A549 (cell line): ENCODE results near the gene FMC1. TPM values are rescaled to one million over a fixed set of nuclear protein-coding genes. Genes with fewer than 3 reads are reported as not detected.

ENCODE experiments used
- ATAC-seq, 2 experiments: fragments of 200-7000 bp in 1 of 2; fragments of >200 bp in 1 of 2; cut with Nextera tagmentation in 1 of 2; cut with Tn5 transposase in 1 of 2; 3 replicates each; pipeline versions ENCODE4 v1.8.0 to v1.9.1; 2018 to 2020; ENCODE audit warnings: mild to moderate bottlenecking in 1 of 2, moderate library complexity in 1 of 2
- CTCF ChIA-PET: fragments of 300-600 bp; sonication (Branson Sonifier 250); formaldehyde crosslinking; extraction: SDS; loops from one replicate; lab custom pipeline; 2021; ENCODE audit warnings: antibody characterized with exemption, inconsistent platforms; lab: Yijun Ruan, JAX
- POLR2A ChIA-PET: fragments of 350-600 bp; formaldehyde crosslinking; extraction: SDS; loops from one replicate; lab custom pipeline; 2021; ENCODE audit warnings: antibody characterized with exemption, inconsistent platforms; lab: Yijun Ruan, JAX
- DNase-seq, 2 experiments: peaks; one replicate each; pipeline versions ENCODE4 v3.0.0 to v3.0.0-alpha.2; 2011 to 2016; ENCODE audit warnings: low read depth in 1 of 2, low spot score in 1 of 2
- FAIRE-seq: peaks from 2 replicates; lab custom pipeline; 2011; peaks lifted over from hg19 to GRCh38; lab: Jason Lieb, UNC
- H3K27ac ChIP-seq, 2 experiments: fragments of >200 bp; sonication (Bioruptor Twin); formaldehyde crosslinking; 3 replicates each; pipeline ENCODE4 v1.5.1; 2016 to 2017
- H3K4me1 ChIP-seq: fragments of >200 bp; sonication (Bioruptor Twin); formaldehyde crosslinking; 3 replicates; pipeline ENCODE4 v1.6.1; 2016
- H3K4me2 ChIP-seq: fragments of >200 bp; sonication (Bioruptor Twin); formaldehyde crosslinking; 3 replicates; pipeline ENCODE4 v1.6.1; 2016
- H3K4me3 ChIP-seq: fragments of >200 bp; sonication (Bioruptor Twin); formaldehyde crosslinking; 3 replicates; pipeline ENCODE4 v1.5.1; 2016
- H3K9me3 ChIP-seq: fragments of >200 bp; sonication (Bioruptor Twin); formaldehyde crosslinking; 3 replicates; pipeline ENCODE4 v1.6.1; 2016
- CBX2 ChIP-seq: fragments of 200-600 bp; sonication (generic); IDR thresholded peaks from 2 replicates; pipeline ENCODE4 v1.6.1; 2016; ENCODE audit warnings: low read depth, mild to moderate bottlenecking, borderline replicate concordance
- CHD2 ChIP-seq: fragments of 150-350 bp; IDR thresholded peaks from 2 replicates; pipeline ENCODE4 v1.6.1; 2014; ENCODE audit warnings: low read length; ENCODE audit not compliant: partially characterized antibody
- EHF ChIP-seq: fragments of 250-450 bp; sonication (Bioruptor Pico); IDR thresholded peaks from 2 replicates; pipeline ENCODE4 v1.5.0; 2020; ENCODE audit warnings: mild to moderate bottlenecking
- EHMT2 ChIP-seq: fragments of 200-600 bp; sonication (generic); IDR thresholded peaks from 2 replicates; pipeline ENCODE4 v1.6.1; 2016; ENCODE audit warnings: antibody characterized with exemption, low read depth, mild to moderate bottlenecking, moderate library complexity
- EP300 ChIP-seq, 2 experiments: fragments of >200 bp; sonication (Bioruptor Twin); formaldehyde crosslinking; IDR thresholded peaks; 2 replicates in 1 of 2; 3 replicates in 1 of 2; pipeline ENCODE4 v1.6.1; 2016 to 2017
- ESRRA ChIP-seq: fragments of 150-350 bp; IDR thresholded peaks from 2 replicates; pipeline ENCODE4 v1.6.1; 2014; ENCODE audit warnings: mild to moderate bottlenecking, low read length, borderline replicate concordance
- FOSB ChIP-seq: fragments of 250-450 bp; sonication (Bioruptor Pico); IDR thresholded peaks from 2 replicates; pipeline ENCODE4 v1.5.0; 2020; ENCODE audit warnings: mild to moderate bottlenecking, moderate library complexity
- FOSL2 ChIP-seq, 2 experiments: fragments of 450-650 bp in 1 of 2; fragments of >200 bp in 1 of 2; sonication (Bioruptor Twin) in 1 of 2; formaldehyde crosslinking; IDR thresholded peaks; 2 replicates each; pipeline versions ENCODE4 v1.5.0 to v1.6.1; 2016 to 2020; ENCODE audit warnings: mild to moderate bottlenecking in 1 of 2, moderate library complexity in 1 of 2
- HOXB13 ChIP-seq: fragments of 250-450 bp; sonication (Bioruptor Pico); IDR thresholded peaks from 2 replicates; pipeline ENCODE4 v1.5.0; 2020; ENCODE audit warnings: low read depth, mild to moderate bottlenecking, moderate library complexity
- JUNB ChIP-seq: fragments of >200 bp; sonication (Bioruptor Twin); formaldehyde crosslinking; IDR thresholded peaks from 2 replicates; pipeline ENCODE4 v1.6.1; 2016
- KDM5A ChIP-seq: fragments of 200-600 bp; sonication (generic); IDR thresholded peaks from 2 replicates; pipeline ENCODE4 v1.6.1; 2016; ENCODE audit warnings: antibody characterized with exemption, mild to moderate bottlenecking
- MAFK ChIP-seq: fragments of 450-650 bp; IDR thresholded peaks from 2 replicates; pipeline ENCODE4 v1.6.1; 2014; ENCODE audit not compliant: partially characterized antibody
- MYC ChIP-seq: IDR thresholded peaks from 2 replicates; pipeline ENCODE4 v1.6.1; 2012; ENCODE audit warnings: mild to moderate bottlenecking, inconsistent platforms, low read length, improper control_type of control experiment, borderline replicate concordance
- NPAS2 ChIP-seq: fragments of 250-450 bp; sonication (Bioruptor Pico); IDR thresholded peaks from 2 replicates; pipeline ENCODE4 v1.8.0; 2022; ENCODE audit warnings: mild to moderate bottlenecking, moderate library complexity, borderline replicate concordance
- POLR2AphosphoS2 ChIP-seq: conservative IDR thresholded peaks from 2 replicates; pipeline ENCODE4 v1.6.1; 2012; ENCODE audit warnings: low read length, improper control_type of control experiment, inconsistent platforms
- RARB ChIP-seq: fragments of 250-450 bp; sonication (Bioruptor Pico); IDR thresholded peaks from 2 replicates; pipeline ENCODE4 v1.8.0; 2021; ENCODE audit warnings: mild to moderate bottlenecking, moderate library complexity
- SMC3 ChIP-seq: fragments of >200 bp; sonication (Bioruptor Twin); formaldehyde crosslinking; IDR thresholded peaks from 3 replicates; pipeline ENCODE4 v1.6.1; 2018; ENCODE audit warnings: inconsistent platforms
- TFCP2L1 ChIP-seq: fragments of 250-450 bp; sonication (Bioruptor Pico); IDR thresholded peaks from 2 replicates; pipeline ENCODE4 v1.5.0; 2021; ENCODE audit warnings: mild to moderate bottlenecking
- ZC3H11A ChIP-seq: fragments of 450-650 bp; IDR thresholded peaks from 2 replicates; pipeline ENCODE4 v1.6.1; 2014; ENCODE audit warnings: antibody characterized with exemption, mild to moderate bottlenecking
- ZFP36 ChIP-seq: fragments of 450-650 bp; IDR thresholded peaks from 2 replicates; pipeline ENCODE4 v1.6.1; 2014; ENCODE audit warnings: borderline replicate concordance; ENCODE audit not compliant: partially characterized antibody
- ZSCAN20 ChIP-seq: fragments of 250-450 bp; sonication (Bioruptor Pico); IDR thresholded peaks from 2 replicates; pipeline ENCODE4 v1.8.0; 2022; ENCODE audit warnings: mild to moderate bottlenecking, moderate library complexity
- WGBS: methylation state at CpG from one replicate; pipeline ENCODE4 v1.1.6; 2017; ENCODE audit errors: missing lambda C conversion rate; 5-methylcytosine and 5-hydroxymethylcytosine counted together
- polyA plus RNA-seq, 4 experiments: library from polyadenylated mRNA; depleted of rRNA in 3 of 4; stranded (reverse); fragments of >200 nt; fragmentation: RNase III in 1 of 4; extraction: RNeasy Plus Mini Kit Qiagen cat#74134 plus additional on column Dnase treatment in 1 of 4; gene quantifications; 2 replicates in 3 of 4; 3 replicates in 1 of 4; pipeline ENCODE4 v1.2.3, GENCODE V29; 2011 to 2017
- TF ChIP-seq, protein P1 (sequence below): fragments of >200 bp; sonication (Bioruptor Twin); formaldehyde crosslinking; IDR thresholded peaks from 3 replicates; pipeline ENCODE4 v1.6.1; 2016
- TF ChIP-seq, protein P2 (sequence below): fragments of >200 bp; sonication (Bioruptor Twin); formaldehyde crosslinking; IDR thresholded peaks from 3 replicates; pipeline ENCODE4 v1.5.1; 2016
- TF ChIP-seq, protein P3 (sequence below): fragments of 250-450 bp; sonication (Bioruptor Pico); IDR thresholded peaks from 2 replicates; pipeline ENCODE4 v1.5.0; 2021; ENCODE audit warnings: mild to moderate bottlenecking, moderate library complexity, borderline replicate concordance
- TF ChIP-seq, protein P4 (sequence below): fragments of 150-350 bp; IDR thresholded peaks from 2 replicates; pipeline ENCODE4 v1.6.1; 2014; ENCODE audit warnings: low read depth, mild to moderate bottlenecking, low read length

FMC1 gene
- polyA plus RNA-seq, 2 of the 4 experiments (the other 2 are of a cell fraction) = 20.5 to 21.1 TPM

GRCh38 chr7:139328375-139328774 lies 12.8 kb upstream of the FMC1 start (continued):
- no peak for TF ChIP-seq NPAS2
- TF ChIP-seq, protein P1, sequence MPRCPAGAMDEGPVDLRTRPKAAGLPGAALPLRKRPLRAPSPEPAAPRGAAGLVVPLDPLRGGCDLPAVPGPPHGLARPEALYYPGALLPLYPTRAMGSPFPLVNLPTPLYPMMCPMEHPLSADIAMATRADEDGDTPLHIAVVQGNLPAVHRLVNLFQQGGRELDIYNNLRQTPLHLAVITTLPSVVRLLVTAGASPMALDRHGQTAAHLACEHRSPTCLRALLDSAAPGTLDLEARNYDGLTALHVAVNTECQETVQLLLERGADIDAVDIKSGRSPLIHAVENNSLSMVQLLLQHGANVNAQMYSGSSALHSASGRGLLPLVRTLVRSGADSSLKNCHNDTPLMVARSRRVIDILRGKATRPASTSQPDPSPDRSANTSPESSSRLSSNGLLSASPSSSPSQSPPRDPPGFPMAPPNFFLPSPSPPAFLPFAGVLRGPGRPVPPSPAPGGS = no peak
- TF ChIP-seq ZSCAN20 (CRISPR knock-in tag) = no peak
- no peak for TF ChIP-seq ZC3H11A
- TF ChIP-seq EHF (CRISPR knock-in tag) = no peak
- no peak for TF ChIP-seq CHD2

DNA sequence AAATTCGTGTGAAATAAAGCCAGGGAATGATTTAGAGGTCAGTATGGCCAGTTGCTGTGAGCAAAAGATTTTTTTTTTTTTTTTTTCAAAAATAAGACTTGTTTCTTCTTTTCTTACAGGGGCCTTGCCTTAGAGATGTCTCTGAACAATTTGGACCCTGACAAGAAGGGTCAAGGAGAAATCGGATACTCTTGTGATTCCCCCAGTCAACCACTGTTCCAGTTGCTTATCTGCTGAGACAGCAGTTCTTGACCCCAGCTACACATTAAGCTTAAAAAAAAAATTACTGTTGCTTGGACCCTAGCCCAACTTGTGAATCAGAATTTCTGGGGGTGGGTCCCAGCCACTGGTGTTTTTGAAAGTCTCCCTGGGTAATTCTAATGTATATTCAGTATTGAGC lies 12.0 kb upstream of the FMC1 start:
- H3K4me3 ChIP-seq = no peak overlapping the region
- no peak for DNase-seq
- no peak for ATAC-seq
- CTCF ChIA-PET = interaction anchor here (4.1 kb wide), 1 partner anchor 10 kb away, joined by 24 read pairs; no protein-coding TSS in a partner anchor
- H3K9me3 ChIP-seq = no peaks in the 10 kb centered on the region
- TF ChIP-seq KDM5A = no peak
- TF ChIP-seq MAFK = peak; percentile 92
- WGBS = 47% methylated on average over 2 of the region's 2 CpGs
- POLR2A ChIA-PET = interaction anchor here (1.7 kb wide), 1 partner anchor 11 kb away, joined by 4 read pairs; no protein-coding TSS in a partner anchor
- FAIRE-seq = no peak
- peaks cover 7% of the 10 kb centered on the region; the same call in 1 of the 3 replicates for H3K4me1 ChIP-seq
- no peak overlapping the region for H3K4me2 ChIP-seq
- H3K27ac ChIP-seq = no peak overlapping the region; a peak in 1 of 6 replicates

DNA sequence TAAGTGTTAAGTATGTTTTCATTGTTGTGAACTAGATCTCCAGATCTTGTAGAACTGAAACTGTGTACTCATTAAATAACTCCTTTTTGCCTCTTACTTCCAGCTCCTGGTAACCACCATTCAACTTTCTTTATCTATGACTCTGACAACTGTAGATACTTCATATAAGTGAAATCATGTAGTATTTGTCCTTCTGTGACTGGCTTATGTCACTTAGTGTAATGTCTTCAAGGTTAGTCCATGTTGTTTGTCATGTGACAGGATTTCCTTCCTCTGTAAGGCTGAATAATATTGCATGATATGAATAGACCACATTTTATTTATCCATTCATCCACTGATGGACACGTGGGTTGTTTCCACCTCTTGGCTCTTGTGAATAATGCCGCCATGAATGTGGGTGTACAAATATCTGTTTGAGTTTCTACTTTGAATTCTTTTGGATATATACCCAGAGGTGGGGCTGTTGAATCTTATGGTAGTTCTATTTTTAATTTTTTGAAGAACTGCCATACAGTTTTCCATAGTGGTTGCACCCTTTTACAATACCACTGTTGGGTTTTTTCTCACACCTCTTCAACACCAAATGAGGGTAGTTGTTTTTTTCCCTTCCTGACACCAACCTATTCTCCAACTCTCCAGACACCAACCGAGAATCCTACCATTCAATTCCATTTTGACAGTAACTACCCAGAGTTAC lies 10.7 kb upstream of the FMC1 start:
- ChIA-PET POLR2A (interaction anchor here (1.7 kb wide), 1 partner anchor 10 kb away, joined by 4 read pairs; no protein-coding TSS in a partner anchor), CTCF (interaction anchor here (0.9 to 4.1 kb wide), 2 partner anchors 8 to 671 kb away, joined by 3 to 24 read pairs; no protein-coding TSS in a partner anchor)
- no peaks in the 10 kb centered on the region for H3K9me3 ChIP-seq
- no peak overlapping the region for H3K4me3 ChIP-seq
- no peak for FAIRE-seq
- no peak overlapping the region for H3K4me2 ChIP-seq
- H3K27ac ChIP-seq = no peak overlapping the region
- DNase-seq = no peak
- ATAC-seq = no peak
- WGBS = 55% methylated on average over 3 of the region's 3 CpGs
- TF ChIP-seq JUNB (no peak), RARB (CRISPR knock-in tag) (no peak), KDM5A (no peak), POLR2AphosphoS2 (no peak), EP300 (IDR thresholded peaks at IDR 0.05) (no peak), CBX2 (no peak), FOSL2 (IDR thresholded peaks at IDR 0.05) (no peak), FOSL2 (CRISPR knock-in tag; IDR thresholded peaks at IDR 0.05) (no peak), ZC3H11A (no peak), MYC (no peak), TFCP2L1 (CRISPR knock-in tag) (no peak), ZFP36 (no peak), FOSB (no peak), HOXB13 (no peak), EHMT2 (no peak), EHF (CRISPR knock-in tag) (no peak), SMC3 (no peak), ESRRA (no peak)
- TF ChIP-seq, protein P2, sequence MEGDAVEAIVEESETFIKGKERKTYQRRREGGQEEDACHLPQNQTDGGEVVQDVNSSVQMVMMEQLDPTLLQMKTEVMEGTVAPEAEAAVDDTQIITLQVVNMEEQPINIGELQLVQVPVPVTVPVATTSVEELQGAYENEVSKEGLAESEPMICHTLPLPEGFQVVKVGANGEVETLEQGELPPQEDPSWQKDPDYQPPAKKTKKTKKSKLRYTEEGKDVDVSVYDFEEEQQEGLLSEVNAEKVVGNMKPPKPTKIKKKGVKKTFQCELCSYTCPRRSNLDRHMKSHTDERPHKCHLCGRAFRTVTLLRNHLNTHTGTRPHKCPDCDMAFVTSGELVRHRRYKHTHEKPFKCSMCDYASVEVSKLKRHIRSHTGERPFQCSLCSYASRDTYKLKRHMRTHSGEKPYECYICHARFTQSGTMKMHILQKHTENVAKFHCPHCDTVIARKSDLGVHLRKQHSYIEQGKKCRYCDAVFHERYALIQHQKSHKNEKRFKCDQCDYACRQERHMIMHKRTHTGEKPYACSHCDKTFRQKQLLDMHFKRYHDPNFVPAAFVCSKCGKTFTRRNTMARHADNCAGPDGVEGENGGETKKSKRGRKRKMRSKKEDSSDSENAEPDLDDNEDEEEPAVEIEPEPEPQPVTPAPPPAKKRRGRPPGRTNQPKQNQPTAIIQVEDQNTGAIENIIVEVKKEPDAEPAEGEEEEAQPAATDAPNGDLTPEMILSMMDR = no peak
- TF ChIP-seq, protein P3, sequence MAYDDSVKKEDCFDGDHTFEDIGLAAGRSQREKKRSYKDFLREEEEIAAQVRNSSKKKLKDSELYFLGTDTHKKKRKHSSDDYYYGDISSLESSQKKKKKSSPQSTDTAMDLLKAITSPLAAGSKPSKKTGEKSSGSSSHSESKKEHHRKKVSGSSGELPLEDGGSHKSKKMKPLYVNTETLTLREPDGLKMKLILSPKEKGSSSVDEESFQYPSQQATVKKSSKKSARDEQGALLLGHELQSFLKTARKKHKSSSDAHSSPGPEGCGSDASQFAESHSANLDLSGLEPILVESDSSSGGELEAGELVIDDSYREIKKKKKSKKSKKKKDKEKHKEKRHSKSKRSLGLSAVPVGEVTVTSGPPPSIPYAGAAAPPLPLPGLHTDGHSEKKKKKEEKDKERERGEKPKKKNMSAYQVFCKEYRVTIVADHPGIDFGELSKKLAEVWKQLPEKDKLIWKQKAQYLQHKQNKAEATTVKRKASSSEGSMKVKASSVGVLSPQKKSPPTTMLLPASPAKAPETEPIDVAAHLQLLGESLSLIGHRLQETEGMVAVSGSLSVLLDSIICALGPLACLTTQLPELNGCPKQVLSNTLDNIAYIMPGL (CRISPR knock-in tag) = no peak
- TF ChIP-seq, protein P4, sequence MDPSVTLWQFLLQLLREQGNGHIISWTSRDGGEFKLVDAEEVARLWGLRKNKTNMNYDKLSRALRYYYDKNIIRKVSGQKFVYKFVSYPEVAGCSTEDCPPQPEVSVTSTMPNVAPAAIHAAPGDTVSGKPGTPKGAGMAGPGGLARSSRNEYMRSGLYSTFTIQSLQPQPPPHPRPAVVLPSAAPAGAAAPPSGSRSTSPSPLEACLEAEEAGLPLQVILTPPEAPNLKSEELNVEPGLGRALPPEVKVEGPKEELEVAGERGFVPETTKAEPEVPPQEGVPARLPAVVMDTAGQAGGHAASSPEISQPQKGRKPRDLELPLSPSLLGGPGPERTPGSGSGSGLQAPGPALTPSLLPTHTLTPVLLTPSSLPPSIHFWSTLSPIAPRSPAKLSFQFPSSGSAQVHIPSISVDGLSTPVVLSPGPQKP = no peak
- H3K4me1 ChIP-seq = peaks cover 7% of the 10 kb centered on the region; the same call in 1 of the 3 replicates
